Ramos (cell line): ENCODE data around the gene IBTK.
"Not testable (repeated sequence)": the region's sequence is repeated elsewhere in the genome, so short reads cannot be mapped to it uniquely, and the experiment has no call there.

Experiments
- in situ Hi-C: fragments of 300-500 bp; cut with MboI; formaldehyde crosslinking; loops from one replicate; pipeline ENCODE4 v1.14.3; 2022; ENCODE audit warnings: low sequenced_read_pairs; ENCODE audit not compliant: unreplicated experiment

Gene IBTK

DNA sequence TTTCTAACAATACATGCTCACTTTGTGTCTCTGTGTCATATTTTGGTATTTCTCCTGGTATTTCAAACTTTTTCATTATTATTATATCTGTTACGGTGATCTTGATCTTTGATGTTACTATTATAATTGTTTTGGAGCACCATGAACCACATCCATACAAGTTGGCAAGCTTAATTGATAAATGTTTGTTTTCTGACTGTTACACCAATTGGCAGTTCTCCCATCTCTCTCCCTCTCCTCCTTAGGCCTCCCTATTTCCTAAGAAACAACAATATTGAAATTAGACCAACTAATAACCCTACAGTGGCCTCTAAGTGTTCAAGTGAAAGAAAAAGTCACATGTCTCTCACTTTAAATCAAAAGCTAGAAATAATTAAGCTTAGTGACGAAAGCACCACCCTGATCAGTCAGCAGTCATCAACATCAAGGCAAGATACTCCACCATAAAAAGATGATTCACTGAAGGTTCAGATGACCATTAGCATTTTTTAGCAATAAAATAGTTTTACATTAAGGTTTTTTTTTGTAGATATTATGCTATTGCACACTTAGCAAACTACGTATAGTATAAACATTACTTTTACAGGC is 61.5 kb downstream of the IBTK start:
- in situ Hi-C loops, result no loop called here

DNA sequence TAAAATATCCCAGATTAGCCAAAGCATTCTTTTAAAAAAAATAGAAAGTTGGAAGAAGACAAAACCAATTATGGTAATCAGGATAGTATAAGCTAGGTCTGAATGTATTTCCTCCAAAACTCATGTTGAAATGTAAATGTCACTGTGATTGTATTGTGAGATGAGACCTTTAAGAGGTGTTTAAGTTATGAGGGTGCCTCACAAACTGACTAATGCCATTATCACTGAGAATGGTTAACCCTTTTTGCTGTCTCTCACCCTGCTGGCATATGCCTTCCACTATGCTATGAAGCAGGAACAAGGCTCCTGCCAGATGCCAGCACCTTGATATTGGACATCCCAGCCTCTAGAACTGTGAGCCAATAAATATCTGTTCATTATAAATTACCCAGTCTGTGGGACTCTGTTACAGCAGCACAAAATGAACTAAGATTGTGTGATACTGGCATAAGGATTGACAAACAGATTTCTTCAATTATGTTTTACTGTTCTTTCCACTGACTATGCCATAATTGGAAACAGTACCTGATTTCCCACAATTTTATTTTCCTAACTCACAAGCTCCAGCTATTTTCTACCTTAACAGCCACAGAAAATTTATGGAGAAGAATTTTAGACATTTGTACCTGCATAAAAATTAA is 63.8 kb downstream of the IBTK start:
- in situ Hi-C loops, result no loop called here

DNA sequence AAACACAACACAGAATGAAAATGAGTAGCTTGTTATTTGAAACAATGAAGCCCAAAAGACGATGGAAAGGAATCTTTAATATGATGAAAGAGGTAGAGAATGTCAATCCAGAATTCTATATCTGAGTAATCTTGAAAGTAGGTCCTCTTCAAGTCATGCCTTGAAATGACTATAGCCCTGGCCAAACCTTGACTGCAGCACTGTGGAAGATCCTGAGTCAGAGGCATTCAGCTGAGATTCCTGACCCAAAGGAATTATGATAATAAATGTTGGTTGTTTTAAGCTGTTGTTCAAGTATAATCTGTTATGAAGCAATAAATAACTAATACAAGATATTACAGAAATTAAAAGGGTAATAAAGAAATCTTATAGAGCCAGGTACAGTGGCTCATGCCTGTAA is 64.8 kb downstream of the IBTK start:
- in situ Hi-C loops, result no loop called here

DNA sequence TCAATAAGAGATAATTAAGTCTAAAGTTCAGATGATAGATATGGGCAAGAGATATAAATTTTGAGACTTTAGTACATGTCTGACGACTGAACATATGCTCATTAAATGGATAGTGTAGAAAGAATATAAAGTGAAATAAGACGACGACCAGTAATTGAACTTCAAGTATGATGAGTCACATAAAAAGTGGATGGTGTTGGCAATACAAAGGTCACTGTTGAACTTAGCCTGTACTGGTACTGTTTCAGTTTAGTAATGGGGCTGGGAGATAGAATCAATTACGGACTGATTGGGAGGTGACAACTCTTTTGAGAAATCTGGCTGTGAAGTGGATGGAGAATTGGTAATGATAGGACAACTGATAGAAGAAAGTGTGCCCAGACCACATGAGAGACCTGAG is 68.1 kb downstream of the IBTK start:
- in situ Hi-C loops, result no loop called here

DNA sequence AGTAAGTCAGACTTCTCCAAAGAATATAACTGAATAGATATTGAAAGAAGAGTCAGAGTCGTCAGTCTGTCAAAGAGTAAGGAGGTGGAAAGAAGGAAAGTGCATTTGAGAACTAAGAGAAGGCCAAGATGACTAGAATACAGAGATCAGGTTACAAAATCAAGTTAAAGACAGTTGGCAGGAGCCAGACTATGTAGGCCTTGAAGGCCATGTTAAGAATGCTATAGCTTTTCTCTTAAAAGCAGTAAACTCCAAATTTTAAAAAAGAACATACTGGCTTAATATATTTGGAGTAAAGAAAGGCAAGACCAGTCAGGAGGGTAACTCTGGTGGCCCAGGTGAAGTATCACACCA is 68.8 kb downstream of the IBTK start:
- in situ Hi-C loops, result no loop called here

DNA sequence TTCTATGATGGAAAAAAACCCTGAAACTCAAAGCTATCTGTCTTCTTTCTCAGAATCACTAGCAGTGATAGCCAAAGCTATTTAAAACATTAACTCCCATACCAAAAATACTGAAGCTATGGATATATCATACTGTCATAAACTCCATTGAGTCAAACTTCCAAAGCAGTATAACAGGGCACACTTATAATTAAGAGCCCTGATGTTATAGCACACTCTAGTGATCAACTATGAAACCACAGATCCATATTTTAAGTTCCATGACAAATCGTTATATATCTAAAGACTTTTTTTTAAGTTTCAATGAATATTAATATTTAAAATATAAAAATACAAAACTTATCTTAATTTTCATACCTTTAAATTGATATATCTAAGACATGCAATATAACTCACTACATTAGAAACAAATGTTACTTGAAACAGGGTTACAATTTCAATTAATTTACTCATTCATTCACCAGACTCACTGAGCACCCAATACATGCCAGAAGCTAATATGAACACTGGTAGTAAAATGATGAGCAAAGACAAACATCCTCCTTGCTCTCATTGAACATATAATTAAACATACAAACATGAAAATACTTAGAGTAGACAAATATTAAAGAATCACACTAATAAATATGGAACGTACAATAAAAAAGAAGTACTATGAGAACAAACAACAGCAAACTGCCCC is 69.3 kb downstream of the IBTK start:
- in situ Hi-C loops, result no loop called here

DNA sequence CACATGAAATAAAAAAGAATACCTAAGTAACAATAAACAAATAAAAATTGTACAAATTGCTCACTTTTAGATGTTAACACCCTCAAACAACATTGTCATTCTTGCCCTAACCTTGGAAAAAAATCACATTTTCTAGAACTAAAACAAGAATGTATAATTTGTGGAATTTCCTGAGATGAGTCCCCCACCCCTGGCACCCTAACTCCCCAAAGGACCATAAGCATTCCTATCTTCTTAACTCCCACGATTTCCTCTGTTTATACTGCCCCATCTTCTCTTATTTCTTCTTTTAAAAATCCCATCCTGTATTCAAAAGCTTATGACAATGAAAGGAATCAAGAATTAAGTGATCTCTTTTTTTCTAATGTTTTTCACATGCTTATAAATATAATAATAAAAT is 70.9 kb downstream of the IBTK start:
- in situ Hi-C loops, result no loop called here

DNA sequence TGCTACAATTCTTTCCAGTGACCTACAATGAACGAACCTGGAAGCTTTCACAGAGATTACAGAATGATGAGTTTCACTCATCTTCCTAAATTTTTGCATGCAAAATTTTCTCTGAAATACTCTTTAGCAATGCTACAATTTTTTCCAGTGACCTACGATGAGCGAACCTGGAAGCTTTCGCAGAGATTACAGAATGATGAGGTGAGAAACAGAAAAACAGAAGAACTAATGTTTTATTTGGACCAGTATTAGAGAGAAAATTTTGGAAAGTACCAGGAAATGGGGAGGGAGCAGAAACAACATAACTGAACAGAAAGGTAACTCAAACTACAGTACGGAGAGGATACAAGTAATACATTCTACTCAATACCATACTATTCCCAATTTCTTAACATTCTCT is 75.0 kb downstream of the IBTK start:
- in situ Hi-C loops, result no loop called here

DNA sequence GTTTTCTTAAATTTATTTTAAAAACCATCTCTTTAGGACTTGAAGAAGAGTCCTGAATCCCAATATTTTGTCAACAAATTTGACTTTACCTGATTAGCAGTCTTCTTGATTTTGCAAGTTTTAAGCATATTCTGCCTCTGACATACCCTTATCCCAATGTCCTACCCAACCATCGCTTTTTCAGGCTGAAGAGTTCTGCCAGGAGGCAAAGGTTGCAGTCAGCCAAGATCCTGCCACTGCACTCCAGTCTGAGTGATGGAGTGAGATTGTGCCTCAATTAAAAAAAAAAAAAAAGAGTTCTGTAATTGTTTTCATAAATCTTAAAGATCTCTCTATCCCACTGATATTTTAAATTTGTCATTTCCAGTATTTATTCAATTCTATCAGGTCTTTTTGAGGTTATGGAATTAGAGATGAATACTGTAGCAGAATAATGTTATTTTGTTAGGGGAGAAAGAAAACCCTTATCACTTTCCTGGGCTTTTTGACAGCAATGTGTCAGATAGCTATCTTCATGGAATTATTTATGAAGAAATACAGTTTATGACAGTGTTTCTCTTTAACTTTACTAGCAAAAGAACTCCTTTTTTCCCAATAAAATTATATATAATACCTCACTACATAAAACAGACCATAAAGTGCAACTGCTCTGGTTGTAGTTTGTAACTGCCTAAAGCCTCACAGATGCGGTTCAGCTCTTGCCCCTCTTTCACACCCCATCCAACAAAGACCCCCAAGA is 78.2 kb downstream of the IBTK start:
- in situ Hi-C loops, result no loop called here

DNA sequence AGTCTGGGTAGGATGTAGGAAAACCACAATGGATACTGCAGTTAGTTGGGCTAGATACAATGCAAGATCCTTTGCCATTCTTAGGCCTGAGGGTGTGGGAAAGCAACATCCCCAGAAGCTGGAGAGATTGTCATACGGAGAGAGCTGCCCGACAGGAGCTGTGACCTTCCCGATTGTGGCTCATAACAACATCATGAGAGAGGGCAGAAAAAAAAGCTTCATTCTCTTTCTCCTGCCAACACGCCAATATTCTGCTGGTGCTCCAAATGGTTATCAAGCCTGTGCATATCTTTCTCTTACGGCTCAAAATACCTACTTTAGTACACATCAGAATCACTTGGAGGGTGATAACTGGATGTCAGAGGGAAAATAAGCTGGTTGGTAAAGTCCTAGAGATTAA is 81.1 kb downstream of the IBTK start:
- in situ Hi-C loops, result no loop called here

DNA sequence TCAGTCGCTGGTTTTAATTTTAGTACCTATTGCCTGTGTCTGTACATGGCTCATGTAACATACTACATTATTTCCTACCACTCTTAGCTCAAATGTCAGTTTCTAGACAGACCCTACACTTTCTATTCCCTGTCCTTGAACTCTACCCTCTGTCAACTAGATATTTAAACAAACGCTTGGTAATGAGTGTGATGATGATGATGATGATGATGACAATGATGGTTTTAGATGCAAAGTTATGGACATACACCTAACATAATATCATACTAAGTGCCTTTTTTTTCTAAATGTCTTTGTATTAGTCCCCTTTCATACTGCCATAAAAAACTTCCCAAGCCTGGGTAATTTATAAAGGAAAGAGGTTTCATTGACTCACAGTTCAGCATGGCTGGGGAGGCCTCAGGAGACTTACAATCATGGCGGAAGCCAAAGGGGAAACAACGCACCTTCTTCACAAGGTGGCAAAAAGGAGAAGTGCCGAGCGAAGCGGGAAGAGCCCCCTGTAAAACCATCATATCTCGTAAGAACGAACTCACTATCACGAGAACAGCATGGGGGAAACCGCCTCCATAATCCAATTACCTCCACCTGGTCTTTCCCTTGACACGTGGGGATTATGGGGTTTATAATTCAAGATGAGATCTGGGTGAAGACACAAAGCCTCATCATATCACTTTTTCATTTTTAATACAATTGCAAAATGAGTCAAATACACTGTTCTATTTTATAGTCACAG is 87.1 kb downstream of the IBTK start:
- in situ Hi-C loops, result no loop called here

DNA sequence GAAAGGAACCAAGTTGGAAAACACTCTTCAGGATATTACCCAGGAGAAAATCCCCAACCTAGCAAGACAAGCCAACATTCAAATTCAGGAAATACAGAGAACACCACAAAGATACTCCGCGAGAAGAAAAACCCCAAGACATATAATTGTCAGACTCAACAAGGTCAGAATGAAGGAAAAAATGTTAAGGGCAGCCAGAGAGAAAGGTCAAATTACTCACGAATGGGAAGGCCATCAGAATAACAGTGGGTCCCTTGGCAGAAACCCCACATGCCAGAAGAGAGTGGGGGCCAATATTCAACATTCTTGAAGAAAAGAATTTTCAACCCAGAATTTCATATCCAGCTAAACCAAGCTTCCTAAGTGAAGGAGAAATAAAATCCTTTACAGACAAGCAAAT is 94.8 kb downstream of the IBTK start:
- in situ Hi-C loops, result not testable (repeated sequence)

DNA sequence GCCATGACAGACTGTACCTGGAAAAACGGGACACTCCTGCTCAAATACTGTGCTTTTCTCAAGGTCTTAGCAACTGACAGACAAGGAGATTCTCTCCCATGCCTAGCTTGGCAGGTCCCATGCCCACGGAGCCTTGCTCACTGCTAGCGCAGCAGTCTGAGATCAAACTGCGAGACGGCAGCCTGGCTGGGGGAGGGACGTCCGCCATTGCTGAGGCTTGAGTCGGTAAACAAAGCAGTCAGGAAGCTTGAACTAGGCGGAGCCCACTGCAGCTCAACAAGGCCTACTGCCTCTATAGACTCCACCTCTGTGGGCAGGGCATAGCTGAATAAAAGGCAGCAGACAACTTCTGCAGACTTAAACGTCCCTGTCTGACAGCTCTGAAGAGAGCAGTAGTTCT is 96.4 kb downstream of the IBTK start:
- in situ Hi-C loops, result not testable (repeated sequence)

DNA sequence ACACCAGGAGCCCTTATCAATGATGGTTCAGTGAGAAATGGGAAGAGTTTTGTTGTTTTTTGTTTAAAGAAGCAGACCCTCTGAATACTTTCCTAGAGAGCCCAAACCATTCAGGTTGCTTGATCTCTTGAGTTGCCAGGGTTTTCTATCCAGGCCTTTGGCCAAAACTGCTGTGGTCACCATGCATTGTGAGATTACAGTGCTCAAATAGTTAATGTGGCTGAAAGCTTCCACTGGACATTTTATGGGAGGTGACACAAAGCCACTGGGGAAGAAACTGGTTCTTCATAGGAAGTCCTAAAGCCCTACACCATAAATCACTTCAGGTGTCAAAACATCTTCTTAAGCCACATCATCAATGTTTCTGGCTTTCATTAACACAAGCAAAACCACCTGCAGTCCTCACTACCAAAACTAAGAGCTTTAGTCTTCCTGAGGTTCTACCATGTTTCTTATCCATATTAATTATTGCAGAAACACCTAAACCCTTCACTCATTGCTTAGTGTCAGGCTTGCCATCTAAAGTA is 101.6 kb downstream of the IBTK start:
- in situ Hi-C loops, result no loop called here

DNA sequence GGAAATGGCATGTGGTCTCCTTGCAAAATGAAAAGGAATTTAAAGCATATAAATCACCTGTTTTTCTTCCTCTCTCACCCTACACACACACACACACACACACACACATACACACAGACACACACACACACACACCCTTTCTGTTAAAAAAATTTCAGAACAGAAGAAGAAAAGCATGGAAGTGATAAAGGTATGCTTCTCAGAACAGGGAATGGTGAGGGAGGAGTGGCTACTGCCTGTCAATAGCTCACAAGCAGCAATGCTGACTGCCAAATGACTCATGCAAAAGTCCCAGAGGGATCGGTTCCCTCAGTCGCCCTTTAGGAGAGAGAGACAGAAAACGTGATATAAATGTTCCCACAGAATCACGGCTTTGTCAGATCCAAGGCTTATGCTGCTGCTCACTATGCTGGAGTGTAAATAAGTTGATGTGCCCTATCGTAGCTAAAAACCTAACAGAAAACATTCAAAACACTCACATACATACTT is 102.6 kb downstream of the IBTK start:
- in situ Hi-C loops, result no loop called here

DNA sequence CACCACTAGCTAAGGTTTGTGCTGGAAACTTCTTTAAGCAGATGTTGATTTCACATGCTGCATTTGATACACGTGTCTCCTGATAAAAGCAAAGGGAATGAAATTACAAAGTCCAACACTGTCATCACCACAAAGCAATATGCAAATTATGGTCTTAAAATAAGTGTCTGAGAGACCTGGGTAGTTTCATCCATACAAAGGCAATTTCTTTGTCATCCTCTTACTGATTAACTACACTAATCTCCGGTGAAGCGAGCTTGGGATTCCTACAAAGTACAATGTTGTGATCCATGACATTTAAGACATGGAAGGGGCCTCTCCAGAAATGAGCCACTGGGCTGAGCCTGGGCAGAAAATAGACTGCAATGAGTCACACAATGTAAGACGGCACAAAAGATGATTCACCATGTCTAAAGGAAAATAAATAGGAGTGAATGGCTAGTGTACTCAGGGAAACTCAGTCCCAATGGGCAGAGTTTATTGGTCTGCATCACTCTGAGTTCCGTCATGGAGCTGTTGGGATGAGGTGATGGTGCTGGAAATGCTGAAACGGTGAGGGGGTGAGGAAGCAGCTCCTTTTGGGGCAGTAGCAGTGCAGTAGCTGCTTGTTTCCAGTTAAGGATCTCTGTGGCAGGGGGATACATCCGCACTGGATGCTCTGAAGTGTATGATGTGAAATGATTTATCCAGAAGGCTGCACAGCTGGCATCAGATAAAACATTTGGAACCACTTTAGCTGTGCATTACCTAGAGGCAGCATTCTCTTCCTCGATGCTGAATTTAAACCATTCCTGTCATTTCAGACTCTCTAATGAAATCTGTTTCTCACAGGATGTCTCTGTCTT is 103.3 kb downstream of the IBTK start:
- in situ Hi-C loops, result no loop called here

DNA sequence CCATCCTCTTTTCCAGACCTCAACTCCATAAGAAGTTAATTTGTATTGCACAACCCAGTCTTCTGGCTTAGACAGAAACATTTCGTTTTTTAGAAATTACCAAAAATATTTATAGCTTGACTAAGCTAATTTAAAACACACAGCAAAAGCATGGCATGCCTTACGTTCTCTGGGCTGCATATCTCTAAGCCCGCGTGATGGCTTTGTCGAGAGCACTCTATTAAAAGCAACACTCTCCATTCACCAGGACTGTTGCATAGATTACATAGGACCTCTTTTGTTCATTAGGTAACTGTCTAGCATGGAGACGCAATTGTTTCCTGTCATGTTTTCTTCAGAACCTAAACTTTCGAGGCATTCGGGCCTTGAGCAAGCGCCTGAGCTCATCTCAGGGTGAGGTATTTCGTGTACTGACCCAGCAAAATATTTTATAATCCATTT is 104.5 kb downstream of the IBTK start:
- in situ Hi-C loops, result no loop called here

DNA sequence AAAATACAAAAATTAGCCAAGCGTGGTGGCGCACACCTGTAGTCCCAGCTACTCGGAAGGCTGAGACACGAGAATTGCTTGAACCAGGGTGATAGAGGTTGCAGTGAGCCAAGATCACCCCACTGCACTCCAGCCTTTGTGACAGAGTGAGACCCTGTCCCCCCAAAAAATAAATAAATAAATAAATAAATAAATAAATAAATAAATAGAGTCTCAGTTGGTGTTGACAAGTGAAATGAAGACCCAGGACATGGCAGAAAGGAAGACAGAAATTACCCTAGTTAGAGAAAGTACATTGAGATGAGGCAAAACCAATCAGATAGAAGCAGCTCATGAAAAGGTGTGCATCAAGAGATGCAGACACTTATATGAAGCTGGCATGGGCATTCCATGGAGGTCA is 105.0 kb downstream of the IBTK start:
- in situ Hi-C loops, result no loop called here

DNA sequence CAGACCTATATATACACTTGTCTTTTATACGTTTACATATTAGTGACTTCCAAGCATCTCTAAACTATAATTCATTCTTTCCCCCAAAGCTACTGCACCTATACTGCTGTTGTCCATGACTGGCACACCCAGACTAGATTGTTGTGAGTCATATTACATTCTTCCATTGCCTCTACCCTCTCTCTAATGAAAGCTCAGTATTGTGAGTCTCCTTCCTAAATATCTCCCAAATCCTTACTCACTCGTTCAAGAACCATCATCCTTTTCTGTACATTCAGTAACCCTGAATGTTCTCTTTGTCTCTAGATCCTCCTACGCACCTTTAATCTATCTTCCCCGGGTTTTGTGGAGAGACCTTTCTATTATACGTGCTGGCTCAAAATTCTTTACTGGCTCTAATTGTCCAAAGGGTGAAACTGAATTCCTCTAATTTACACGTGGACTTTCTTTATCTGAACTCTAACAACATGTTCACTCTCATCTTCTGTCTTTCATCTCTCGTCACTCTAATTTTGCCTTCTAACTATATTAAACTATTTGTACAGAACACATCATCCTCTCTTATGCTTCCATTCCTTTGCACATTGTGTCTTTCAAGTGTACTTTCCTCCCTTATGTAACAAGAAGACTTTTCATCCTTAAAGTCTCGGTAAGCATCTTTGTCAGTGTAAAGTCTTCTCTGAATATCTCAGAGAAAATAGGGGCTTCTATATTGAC is 109.3 kb downstream of the IBTK start:
- in situ Hi-C loops, result no loop called here
